GM12878 (cell line): Measurements from ENCODE around the gene AMMECR1.

ENCODE experiments used
- CREM ChIP-seq: IDR thresholded peaks from 2 replicates; pipeline ENCODE4 v1.6.1; 2014; ENCODE audit warnings: antibody characterized with exemption, low read depth
- EZH2 ChIP-seq: IDR thresholded peaks from 2 replicates; pipeline ENCODE4 v1.6.1; 2012; ENCODE audit warnings: low read depth, mild to moderate bottlenecking, control low read depth, inconsistent platforms, low read length, borderline replicate concordance; ENCODE audit not compliant: control insufficient read depth
- NFIC ChIP-seq: IDR thresholded peaks from 2 replicates; pipeline ENCODE4 v1.6.1; 2012; ENCODE audit warnings: low read depth, mild to moderate bottlenecking, inconsistent platforms, low read length, moderate library complexity
- POLR2AphosphoS5 ChIP-seq: IDR thresholded peaks from 2 replicates; pipeline ENCODE4 v1.6.1; 2011; ENCODE audit warnings: mild to moderate bottlenecking, low read length, inconsistent platforms
- SMAD1 ChIP-seq: fragments of 450-650 bp; IDR thresholded peaks from 2 replicates; pipeline ENCODE4 v1.6.1; 2018; ENCODE audit warnings: mild to moderate bottlenecking, low read depth; ENCODE audit not compliant: partially characterized antibody
- TCF7 ChIP-seq: IDR thresholded peaks from 2 replicates; pipeline ENCODE4 v1.6.1; 2014; ENCODE audit warnings: antibody characterized with exemption, borderline replicate concordance
- ZNF274 ChIP-seq: IDR thresholded peaks from one replicate; pipeline ENCODE4 v1.8.0; 2011; ENCODE audit not compliant: insufficient read length, insufficient read depth
- TF ChIP-seq, protein P1 (sequence below), 3 experiments: IDR thresholded peaks in 2 of 3; conservative IDR thresholded peaks in 1 of 3; 2 replicates each; pipeline ENCODE4 v1.5.1; 2011; ENCODE audit warnings: low read depth in 3 of 3, low read length in 3 of 3, mild to moderate bottlenecking in 3 of 3, control low read depth in 2 of 3, moderate library complexity in 2 of 3, inconsistent platforms in 1 of 3, mixed read lengths in 1 of 3; ENCODE audit not compliant: control insufficient read depth in 2 of 3, insufficient read depth in 1 of 3; ENCODE audit errors: extremely low read depth in 1 of 3
- TF ChIP-seq, protein P2 (sequence below): IDR thresholded peaks from 2 replicates; pipeline ENCODE4 v1.6.1; 2012; ENCODE audit warnings: mild to moderate bottlenecking, low read depth, low read length

DNA sequence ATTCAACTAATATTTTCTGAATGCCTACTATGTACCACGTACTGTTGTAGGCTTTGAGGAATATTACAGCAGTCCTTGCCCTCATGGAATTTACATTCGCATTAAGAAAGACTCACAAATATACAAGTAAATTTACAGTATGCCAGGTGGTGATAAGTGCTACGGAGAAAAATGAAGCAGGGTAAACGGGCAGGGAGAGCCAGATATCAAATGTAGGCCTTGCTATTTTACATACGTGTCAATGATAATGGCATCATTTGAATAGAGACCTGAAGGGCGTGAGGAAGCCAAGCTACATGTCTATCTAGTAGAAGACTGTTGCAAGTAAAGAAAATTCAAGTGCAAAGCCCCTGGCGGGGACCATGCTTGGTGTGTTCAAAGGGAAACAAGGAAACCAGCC lies 65.2 kb downstream of the AMMECR1 start:
- TF ChIP-seq NFIC (no peak), CREM (no peak), SMAD1 (no peak), TCF7 (no peak), ZNF274 (no peak), POLR2AphosphoS5 (no peak), EZH2 (no peak)
- TF ChIP-seq, protein P1, sequence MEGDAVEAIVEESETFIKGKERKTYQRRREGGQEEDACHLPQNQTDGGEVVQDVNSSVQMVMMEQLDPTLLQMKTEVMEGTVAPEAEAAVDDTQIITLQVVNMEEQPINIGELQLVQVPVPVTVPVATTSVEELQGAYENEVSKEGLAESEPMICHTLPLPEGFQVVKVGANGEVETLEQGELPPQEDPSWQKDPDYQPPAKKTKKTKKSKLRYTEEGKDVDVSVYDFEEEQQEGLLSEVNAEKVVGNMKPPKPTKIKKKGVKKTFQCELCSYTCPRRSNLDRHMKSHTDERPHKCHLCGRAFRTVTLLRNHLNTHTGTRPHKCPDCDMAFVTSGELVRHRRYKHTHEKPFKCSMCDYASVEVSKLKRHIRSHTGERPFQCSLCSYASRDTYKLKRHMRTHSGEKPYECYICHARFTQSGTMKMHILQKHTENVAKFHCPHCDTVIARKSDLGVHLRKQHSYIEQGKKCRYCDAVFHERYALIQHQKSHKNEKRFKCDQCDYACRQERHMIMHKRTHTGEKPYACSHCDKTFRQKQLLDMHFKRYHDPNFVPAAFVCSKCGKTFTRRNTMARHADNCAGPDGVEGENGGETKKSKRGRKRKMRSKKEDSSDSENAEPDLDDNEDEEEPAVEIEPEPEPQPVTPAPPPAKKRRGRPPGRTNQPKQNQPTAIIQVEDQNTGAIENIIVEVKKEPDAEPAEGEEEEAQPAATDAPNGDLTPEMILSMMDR (IDR thresholded peaks at IDR 0.05 in 2 of 3, conservative IDR thresholded peaks at IDR 0.05 in 1 of 3; ENCODE audit: control insufficient read depth in 2 of 3, extremely low read depth in 1 of 3, insufficient read depth in 1 of 3, low read depth in 3 of 3, low read length in 3 of 3) = no peak
- TF ChIP-seq, protein P2, sequence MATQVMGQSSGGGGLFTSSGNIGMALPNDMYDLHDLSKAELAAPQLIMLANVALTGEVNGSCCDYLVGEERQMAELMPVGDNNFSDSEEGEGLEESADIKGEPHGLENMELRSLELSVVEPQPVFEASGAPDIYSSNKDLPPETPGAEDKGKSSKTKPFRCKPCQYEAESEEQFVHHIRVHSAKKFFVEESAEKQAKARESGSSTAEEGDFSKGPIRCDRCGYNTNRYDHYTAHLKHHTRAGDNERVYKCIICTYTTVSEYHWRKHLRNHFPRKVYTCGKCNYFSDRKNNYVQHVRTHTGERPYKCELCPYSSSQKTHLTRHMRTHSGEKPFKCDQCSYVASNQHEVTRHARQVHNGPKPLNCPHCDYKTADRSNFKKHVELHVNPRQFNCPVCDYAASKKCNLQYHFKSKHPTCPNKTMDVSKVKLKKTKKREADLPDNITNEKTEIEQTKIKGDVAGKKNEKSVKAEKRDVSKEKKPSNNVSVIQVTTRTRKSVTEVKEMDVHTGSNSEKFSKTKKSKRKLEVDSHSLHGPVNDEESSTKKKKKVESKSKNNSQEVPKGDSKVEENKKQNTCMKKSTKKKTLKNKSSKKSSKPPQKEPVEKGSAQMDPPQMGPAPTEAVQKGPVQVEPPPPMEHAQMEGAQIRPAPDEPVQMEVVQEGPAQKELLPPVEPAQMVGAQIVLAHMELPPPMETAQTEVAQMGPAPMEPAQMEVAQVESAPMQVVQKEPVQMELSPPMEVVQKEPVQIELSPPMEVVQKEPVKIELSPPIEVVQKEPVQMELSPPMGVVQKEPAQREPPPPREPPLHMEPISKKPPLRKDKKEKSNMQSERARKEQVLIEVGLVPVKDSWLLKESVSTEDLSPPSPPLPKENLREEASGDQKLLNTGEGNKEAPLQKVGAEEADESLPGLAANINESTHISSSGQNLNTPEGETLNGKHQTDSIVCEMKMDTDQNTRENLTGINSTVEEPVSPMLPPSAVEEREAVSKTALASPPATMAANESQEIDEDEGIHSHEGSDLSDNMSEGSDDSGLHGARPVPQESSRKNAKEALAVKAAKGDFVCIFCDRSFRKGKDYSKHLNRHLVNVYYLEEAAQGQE = no peak
